HG03342 (cell line): ENCODE results near the gene EZR.

Experiments used
- ATAC-seq: cut with Tn5 transposase; IDR thresholded peaks from one replicate; pipeline ENCODE4 v1.9.1; 2021; ENCODE audit warnings: mild to moderate bottlenecking, moderate library complexity; ENCODE audit not compliant: unreplicated experiment

Gene EZR

GRCh38 chr6:158780246-158780884 is 38.8 kb downstream of the EZR start:
- ATAC-seq, result no peak

GRCh38 chr6:158778005-158778527 is 41.1 kb downstream of the EZR start:
- ATAC-seq, result no peak

- ATAC-seq, result no peak
Observed at GRCh38 chr6:158777510-158777909, 41.7 kb downstream of the EZR start.

GRCh38 chr6:158776737-158777136 is 42.4 kb downstream of the EZR start:
- ATAC-seq, result no peak

GRCh38 chr6:158775832-158776231 is 43.3 kb downstream of the EZR start:
- no peak for ATAC-seq

GRCh38 chr6:158774717-158775449 is 44.3 kb downstream of the EZR start:
- no peak for ATAC-seq

GRCh38 chr6:158773581-158774449 is 45.4 kb downstream of the EZR start:
- no peak for ATAC-seq

- ATAC-seq, result no peak
Observed at GRCh38 chr6:158772851-158773371, 46.3 kb downstream of the EZR start.

GRCh38 chr6:158772172-158772571 is 47.0 kb downstream of the EZR start:
- no peak for ATAC-seq

- ATAC-seq, result no peak
Observed at GRCh38 chr6:158771399-158772152, 47.6 kb downstream of the EZR start.

- no peak for ATAC-seq
Observed at GRCh38 chr6:158770533-158771330, 48.4 kb downstream of the EZR start.

- ATAC-seq, result no peak
Observed at GRCh38 chr6:158769771-158770432, 49.3 kb downstream of the EZR start.

- no peak for ATAC-seq
Observed at GRCh38 chr6:158769234-158769770, 49.9 kb downstream of the EZR start.

- no peak for ATAC-seq
Observed at GRCh38 chr6:158768436-158768835, 50.7 kb downstream of the EZR start.

- ATAC-seq, result no peak
Observed at GRCh38 chr6:158767709-158768108, 51.5 kb downstream of the EZR start.

GRCh38 chr6:158766621-158767455 is 52.3 kb downstream of the EZR start:
- ATAC-seq, result no peak

GRCh38 chr6:158765499-158766068 is 53.6 kb downstream of the EZR start:
- no peak for ATAC-seq

GRCh38 chr6:158764926-158765325 is 54.2 kb downstream of the EZR start:
- no peak for ATAC-seq
